Peyer's patch (tissue), 4 donors: ENCODE measurements around the gene CSF3R. TPM values are rescaled to one million over a fixed set of nuclear protein-coding genes. Genes with fewer than 3 reads are reported as not detected.

Source experiments
- DNase-seq, 3 donors: peaks; one replicate each; pipeline ENCODE4 v3.0.0-alpha.2; 2017 to 2019
- H3K27ac ChIP-seq, 4 donors: fragments of 200-600 bp; sonication (generic); one replicate each; pipeline ENCODE4 v1.5.1; 2016 to 2019
- H3K27me3 ChIP-seq, 2 donors: fragments of 200-600 bp; sonication (generic); one replicate each; pipeline ENCODE4 v1.5.1; 2019
- H3K36me3 ChIP-seq, 3 donors: fragments of 200-600 bp; sonication (generic); one replicate each; pipeline ENCODE4 v1.5.1; 2016 to 2019
- H3K4me1 ChIP-seq, 4 donors: fragments of 200-600 bp; sonication (generic); one replicate each; pipeline ENCODE4 v1.5.1; 2016 to 2019
- H3K4me3 ChIP-seq, 4 donors: fragments of 200-600 bp; sonication (generic); 1 replicate in 3 of 4; 2 replicates in 1 of 4; pipeline ENCODE4 v1.5.1; 2016 to 2019; ENCODE audit warnings: mild to moderate bottlenecking in 1 of 4
- H3K9me3 ChIP-seq, 4 donors: fragments of 200-600 bp; sonication (generic); one replicate each; pipeline ENCODE4 v1.5.1; 2016 to 2019; ENCODE audit warnings: mild to moderate bottlenecking in 1 of 4
- CTCF ChIP-seq, 6 experiments: fragments of 450-650 bp in 4 of 6; fragments of 200-600 bp in 2 of 6; sonication (generic) in 1 of 6; IDR thresholded peaks; one replicate each; pipeline ENCODE4 v1.5.1; 2017 to 2019; ENCODE audit warnings: antibody characterized with exemption in 6 of 6, mild to moderate bottlenecking in 3 of 6, moderate library complexity in 1 of 6
- POLR2A ChIP-seq, 2 donors: fragments of 450-650 bp; IDR thresholded peaks; one replicate each; pipeline ENCODE4 v1.5.1; 2017; ENCODE audit warnings: antibody characterized with exemption in 2 of 2, mild to moderate bottlenecking in 2 of 2, moderate library complexity in 2 of 2
- total RNA-seq, 4 donors: library from RNA; depleted of rRNA; stranded (reverse); fragments of >200 nt; gene quantifications; one replicate each; pipeline ENCODE4 v1.1.0, GENCODE V29; 2016

Gene CSF3R
- total RNA-seq, 4 donors from 2014 or later = 1.6 to 41.3 (median 4.2) TPM

GRCh38 chr1:36455386-36455785 is 27.3 kb downstream of the CSF3R start:
- H3K27me3 ChIP-seq = no peaks in the 10 kb centered on the region
- H3K9me3 ChIP-seq = no peaks in the 10 kb centered on the region
- no peaks in the 10 kb centered on the region for H3K4me1 ChIP-seq
- TF ChIP-seq POLR2A (IDR thresholded peaks at IDR 0.05) (no peak), CTCF (IDR thresholded peaks at IDR 0.05) (no peak)
- no peak overlapping the region for H3K27ac ChIP-seq
- DNase-seq = no peak
- H3K36me3 ChIP-seq = peaks cover 0 to 49% (median 0%) of the 10 kb centered on the region in 3 donors
- no peak overlapping the region for H3K4me3 ChIP-seq

- no peaks in the 10 kb centered on the region for H3K27me3 ChIP-seq
- H3K36me3 ChIP-seq = peaks cover 0 to 44% (median 0%) of the 10 kb centered on the region in 3 donors
- TF ChIP-seq CTCF (IDR thresholded peaks at IDR 0.05) (no peak), POLR2A (IDR thresholded peaks at IDR 0.05) (no peak)
- no peaks in the 10 kb centered on the region for H3K9me3 ChIP-seq
- no peak for DNase-seq
- no peaks in the 10 kb centered on the region for H3K4me1 ChIP-seq
- no peak overlapping the region for H3K27ac ChIP-seq
- no peak overlapping the region for H3K4me3 ChIP-seq
Observed at GRCh38 chr1:36453600-36454388, 28.9 kb downstream of the CSF3R start.

- no peaks in the 10 kb centered on the region for H3K9me3 ChIP-seq
- peaks cover 0 to 38% (median 0%) of the 10 kb centered on the region in 3 donors for H3K36me3 ChIP-seq
- TF ChIP-seq POLR2A (IDR thresholded peaks at IDR 0.05) (no peak), CTCF (IDR thresholded peaks at IDR 0.05) (no peak)
- no peak for DNase-seq
- no peaks in the 10 kb centered on the region for H3K27me3 ChIP-seq
- H3K27ac ChIP-seq = no peak overlapping the region
- no peaks in the 10 kb centered on the region for H3K4me1 ChIP-seq
- no peak overlapping the region for H3K4me3 ChIP-seq
Observed at GRCh38 chr1:36453051-36453450, 29.7 kb downstream of the CSF3R start.

GRCh38 chr1:36450919-36451305 is 31.8 kb downstream of the CSF3R start:
- Histone ChIP-seq H3K27ac (peak overlapping the region; percentile 80 to 94 (median 88)), H3K27me3 (no peaks in the 10 kb centered on the region), H3K4me1 (no peaks in the 10 kb centered on the region), H3K36me3 (peaks cover 0 to 19% (median 0%) of the 10 kb centered on the region in 3 donors), H3K4me3 (peak overlapping the region; percentile 42 to 68 (median 57)), H3K9me3 (no peaks in the 10 kb centered on the region)
- TF ChIP-seq POLR2A (IDR thresholded peaks at IDR 0.05) (no peak), CTCF (IDR thresholded peaks at IDR 0.05) (no peak)
- no peak for DNase-seq

GRCh38 chr1:36450270-36450918 is 32.3 kb downstream of the CSF3R start, which contains the start of gene OSCP1:
Gene OSCP1, minus strand, starts transcription at chr1:36450451. Its CDS starts 82 bp downstream, at chr1:36450369.
- peak within 1 kb of the TSS; percentile 80 to 94 (median 88) for H3K27ac ChIP-seq
- no peaks in the 10 kb centered on the region for H3K9me3 ChIP-seq
- H3K4me3 ChIP-seq = peak within 1 kb of the TSS; percentile 42 to 68 (median 57)
- DNase-seq = peak; percentile 92 to 97 (median 96)
- no peaks in the 10 kb centered on the region for H3K27me3 ChIP-seq
- H3K36me3 ChIP-seq = peaks cover 0 to 14% (median 0%) of the 10 kb centered on the region in 3 donors
- H3K4me1 ChIP-seq = no peaks in the 10 kb centered on the region
- TF ChIP-seq CTCF (IDR thresholded peaks at IDR 0.05) = no peak
- TF ChIP-seq POLR2A (IDR thresholded peaks at IDR 0.05) = peak; percentile 82 to 85
